ENCODE measurements around the gene ISLR.

- TF ChIP-seq, protein P1, sequence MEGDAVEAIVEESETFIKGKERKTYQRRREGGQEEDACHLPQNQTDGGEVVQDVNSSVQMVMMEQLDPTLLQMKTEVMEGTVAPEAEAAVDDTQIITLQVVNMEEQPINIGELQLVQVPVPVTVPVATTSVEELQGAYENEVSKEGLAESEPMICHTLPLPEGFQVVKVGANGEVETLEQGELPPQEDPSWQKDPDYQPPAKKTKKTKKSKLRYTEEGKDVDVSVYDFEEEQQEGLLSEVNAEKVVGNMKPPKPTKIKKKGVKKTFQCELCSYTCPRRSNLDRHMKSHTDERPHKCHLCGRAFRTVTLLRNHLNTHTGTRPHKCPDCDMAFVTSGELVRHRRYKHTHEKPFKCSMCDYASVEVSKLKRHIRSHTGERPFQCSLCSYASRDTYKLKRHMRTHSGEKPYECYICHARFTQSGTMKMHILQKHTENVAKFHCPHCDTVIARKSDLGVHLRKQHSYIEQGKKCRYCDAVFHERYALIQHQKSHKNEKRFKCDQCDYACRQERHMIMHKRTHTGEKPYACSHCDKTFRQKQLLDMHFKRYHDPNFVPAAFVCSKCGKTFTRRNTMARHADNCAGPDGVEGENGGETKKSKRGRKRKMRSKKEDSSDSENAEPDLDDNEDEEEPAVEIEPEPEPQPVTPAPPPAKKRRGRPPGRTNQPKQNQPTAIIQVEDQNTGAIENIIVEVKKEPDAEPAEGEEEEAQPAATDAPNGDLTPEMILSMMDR (IDR thresholded peaks at IDR 0.05): no peak
- TF ChIP-seq POLR2A (IDR thresholded peaks at IDR 0.05) (no peak), EP300 (IDR thresholded peaks at IDR 0.05) (no peak)
These were observed 49.0 kb downstream of the ISLR start for GRCh38 chr15:74222240-74223119.

Data from ovary (tissue), 3 donors.